Endothelial cell (in vitro differentiated cells): ENCODE data around the gene BRSK1. TPM values are rescaled to one million over a fixed set of nuclear protein-coding genes. Genes with fewer than 3 reads are reported as not detected.
A peak's percentile ranks its signal among the peaks of the same experiment; 100 is the strongest.

Experiments
- DNase-seq: peaks from one replicate; pipeline ENCODE4 v3.0.0; 2021; ENCODE audit warnings: low spot score
- H3K27ac Mint-ChIP-seq: one replicate; pipeline ENCODE4 v1.8.0; 2021; ENCODE audit warnings: mixed read lengths, inconsistent platforms; ENCODE audit not compliant: unreplicated experiment
- H3K27me3 Mint-ChIP-seq: one replicate; pipeline ENCODE4 v1.8.0; 2021; ENCODE audit warnings: mild to moderate bottlenecking, moderate library complexity, mixed read lengths, inconsistent platforms; ENCODE audit not compliant: unreplicated experiment
- H3K36me3 Mint-ChIP-seq: one replicate; pipeline ENCODE4 v1.8.0; 2021; ENCODE audit warnings: mild to moderate bottlenecking, low read depth, mixed read lengths, inconsistent platforms; ENCODE audit not compliant: unreplicated experiment
- H3K4me1 Mint-ChIP-seq: one replicate; pipeline ENCODE4 v1.8.0; 2021; ENCODE audit warnings: mild to moderate bottlenecking, mixed read lengths, inconsistent platforms; ENCODE audit not compliant: unreplicated experiment
- H3K4me3 Mint-ChIP-seq: one replicate; pipeline ENCODE4 v1.8.0; 2021; ENCODE audit warnings: mild to moderate bottlenecking, mixed read lengths, inconsistent platforms; ENCODE audit not compliant: unreplicated experiment
- H3K9me3 Mint-ChIP-seq: one replicate; pipeline ENCODE4 v1.8.0; 2021; ENCODE audit warnings: mixed read lengths, inconsistent platforms; ENCODE audit not compliant: unreplicated experiment
- total RNA-seq: library from RNA; stranded (reverse); fragmentation: NEBNext Ultra II Directional; extraction: Animal tissue kit (Norgen Biotek cat#: 25700); gene quantifications from one replicate; pipeline ENCODE4 v1.2.1, GENCODE V29; 2021; ENCODE audit not compliant: unreplicated experiment
- TF ChIP-seq, protein P1 (sequence below): fragments of 200-600 bp; sonication (generic); IDR thresholded peaks from one replicate; pipeline ENCODE4 v1.5.0; 2021; ENCODE audit warnings: antibody characterized with exemption; ENCODE audit not compliant: unreplicated experiment

BRSK1 gene
- total RNA-seq, 1 donor from 2014 or later = 14.1 TPM

- no peaks in the 10 kb centered on the region for H3K9me3 Mint-ChIP-seq
- no peaks in the 10 kb centered on the region for H3K36me3 Mint-ChIP-seq
- no peak for DNase-seq
- no peak overlapping the region for H3K27ac Mint-ChIP-seq
- peak overlapping the region; percentile 51 for H3K4me3 Mint-ChIP-seq
- peaks cover 30% of the 10 kb centered on the region for H3K27me3 Mint-ChIP-seq
- TF ChIP-seq, protein P1, sequence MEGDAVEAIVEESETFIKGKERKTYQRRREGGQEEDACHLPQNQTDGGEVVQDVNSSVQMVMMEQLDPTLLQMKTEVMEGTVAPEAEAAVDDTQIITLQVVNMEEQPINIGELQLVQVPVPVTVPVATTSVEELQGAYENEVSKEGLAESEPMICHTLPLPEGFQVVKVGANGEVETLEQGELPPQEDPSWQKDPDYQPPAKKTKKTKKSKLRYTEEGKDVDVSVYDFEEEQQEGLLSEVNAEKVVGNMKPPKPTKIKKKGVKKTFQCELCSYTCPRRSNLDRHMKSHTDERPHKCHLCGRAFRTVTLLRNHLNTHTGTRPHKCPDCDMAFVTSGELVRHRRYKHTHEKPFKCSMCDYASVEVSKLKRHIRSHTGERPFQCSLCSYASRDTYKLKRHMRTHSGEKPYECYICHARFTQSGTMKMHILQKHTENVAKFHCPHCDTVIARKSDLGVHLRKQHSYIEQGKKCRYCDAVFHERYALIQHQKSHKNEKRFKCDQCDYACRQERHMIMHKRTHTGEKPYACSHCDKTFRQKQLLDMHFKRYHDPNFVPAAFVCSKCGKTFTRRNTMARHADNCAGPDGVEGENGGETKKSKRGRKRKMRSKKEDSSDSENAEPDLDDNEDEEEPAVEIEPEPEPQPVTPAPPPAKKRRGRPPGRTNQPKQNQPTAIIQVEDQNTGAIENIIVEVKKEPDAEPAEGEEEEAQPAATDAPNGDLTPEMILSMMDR = no peak
- H3K4me1 Mint-ChIP-seq = peaks cover 9% of the 10 kb centered on the region
These were observed 67.0 kb downstream of the BRSK1 start for GRCh38 chr19:55350620-55351315.

DNA sequence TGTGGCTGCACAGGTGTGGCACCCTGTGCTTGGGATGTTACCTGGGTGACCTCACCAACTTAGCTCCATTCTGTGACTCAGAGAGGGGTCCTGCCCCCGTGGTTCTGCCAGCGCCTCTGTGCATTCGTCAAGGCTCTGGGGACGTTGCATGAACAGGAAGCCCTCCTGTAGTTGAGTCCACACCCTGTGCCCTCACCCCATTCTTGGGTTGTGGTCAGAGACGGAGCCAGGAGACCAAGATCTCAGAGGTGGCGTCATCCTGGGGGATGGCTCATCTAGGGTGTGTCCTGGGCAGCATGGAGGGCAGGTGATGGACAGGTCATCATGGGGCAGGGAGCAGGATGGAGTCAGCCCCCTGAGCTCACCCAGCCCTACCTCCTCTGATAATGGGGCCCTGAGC lies 68.2 kb downstream of the BRSK1 start:
- Mint-ChIP-seq H3K27me3 (peaks cover 33% of the 10 kb centered on the region), H3K9me3 (no peaks in the 10 kb centered on the region), H3K4me3 (no peak overlapping the region), H3K27ac (no peak overlapping the region), H3K36me3 (no peaks in the 10 kb centered on the region), H3K4me1 (peaks cover 9% of the 10 kb centered on the region)
- TF ChIP-seq, protein P1 = no peak
- no peak for DNase-seq

DNA sequence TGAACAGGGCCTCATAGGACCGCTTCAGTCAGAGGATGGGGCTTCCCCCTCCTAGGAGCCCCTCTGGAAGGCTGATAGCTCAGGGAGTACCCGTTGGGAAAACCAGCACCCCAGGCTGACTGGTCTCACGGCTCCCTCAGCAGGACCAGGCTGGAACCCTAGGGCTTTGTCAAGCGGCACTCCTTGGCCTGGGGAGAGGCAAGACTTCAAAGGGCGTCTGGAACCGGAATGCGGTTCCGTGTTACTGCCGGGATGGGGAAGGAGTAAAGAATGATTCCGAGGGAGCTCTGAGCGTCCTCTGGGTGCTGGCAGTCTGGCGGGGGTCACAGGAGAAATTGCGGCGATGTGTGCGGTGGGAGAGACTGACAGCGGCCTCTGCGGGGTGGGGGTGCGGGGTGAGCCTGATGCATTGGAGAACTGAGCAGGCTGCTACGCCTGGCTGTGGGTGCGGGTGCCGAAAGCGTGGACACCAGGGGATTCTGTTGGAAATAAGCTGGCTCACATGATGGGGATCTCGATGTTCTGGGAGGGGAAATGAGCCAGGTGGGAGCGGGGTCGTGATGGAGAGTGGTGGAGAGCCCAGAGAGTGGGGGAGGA lies 68.8 kb downstream of the BRSK1 start:
- no peak for DNase-seq
- TF ChIP-seq, protein P1 = no peak
- Mint-ChIP-seq H3K27ac (no peak overlapping the region), H3K4me3 (no peak overlapping the region), H3K4me1 (peaks cover 9% of the 10 kb centered on the region), H3K9me3 (no peaks in the 10 kb centered on the region), H3K36me3 (no peaks in the 10 kb centered on the region), H3K27me3 (peaks cover 38% of the 10 kb centered on the region)

- TF ChIP-seq, protein P1 = no peak
- Mint-ChIP-seq H3K4me1 (peaks cover 9% of the 10 kb centered on the region), H3K9me3 (no peaks in the 10 kb centered on the region), H3K27ac (no peak overlapping the region), H3K36me3 (peaks cover 3% of the 10 kb centered on the region), H3K4me3 (no peak overlapping the region), H3K27me3 (peaks cover 35% of the 10 kb centered on the region)
- DNase-seq = no peak
These were observed 69.6 kb downstream of the BRSK1 start for GRCh38 chr19:55353356-55353802.
